NCI-H1092 (cell line): ENCODE results near the gene HEXIM2.

Source experiments
- DNase-seq: peaks from one replicate; lab custom pipeline; 2025; lab: John Stamatoyannopoulos, UW

Gene HEXIM2

DNA sequence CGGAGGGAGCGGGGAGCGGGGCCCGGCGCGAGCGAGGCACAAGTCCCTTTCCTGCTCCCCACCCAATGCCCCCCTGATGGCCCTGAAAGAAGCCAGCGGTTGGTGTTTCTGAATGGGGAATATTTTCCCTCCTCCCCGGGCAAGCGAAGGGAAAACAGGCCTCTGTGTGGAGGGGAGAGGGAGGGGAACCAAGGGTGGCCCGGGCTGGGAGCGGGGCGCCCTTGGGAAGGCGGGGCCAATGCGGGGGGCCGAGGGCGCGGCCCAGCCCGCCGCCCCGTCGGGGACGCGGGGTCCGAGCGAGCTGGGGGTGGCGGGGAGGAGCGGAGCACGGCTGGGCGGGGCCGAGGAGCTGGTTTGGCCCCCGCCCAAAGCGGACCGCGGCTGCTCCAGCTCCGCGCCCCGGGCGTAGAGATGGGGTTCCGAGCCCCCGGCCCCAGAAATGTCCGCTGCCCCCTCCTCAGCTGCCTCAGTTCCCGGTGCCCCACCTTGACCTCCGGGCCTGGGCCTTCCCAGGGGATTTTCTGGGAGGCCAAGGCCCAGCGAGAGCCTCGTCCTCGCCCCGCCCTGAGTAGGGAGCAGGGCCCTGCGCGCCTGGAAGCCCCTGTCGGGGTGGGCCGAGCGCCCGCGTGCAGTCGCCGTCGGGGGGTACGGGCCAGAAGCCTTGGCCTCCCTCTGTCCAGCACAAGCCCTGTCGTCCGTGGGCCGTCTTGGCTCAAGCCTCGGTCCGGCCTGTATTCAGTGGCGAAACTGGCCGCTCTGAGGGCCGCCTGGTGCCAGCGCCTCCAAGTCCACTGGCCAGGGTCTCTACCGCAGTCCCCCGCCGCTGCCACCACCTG, 17.3 kb upstream of the HEXIM2 start:
- DNase-seq: no peak

DNA sequence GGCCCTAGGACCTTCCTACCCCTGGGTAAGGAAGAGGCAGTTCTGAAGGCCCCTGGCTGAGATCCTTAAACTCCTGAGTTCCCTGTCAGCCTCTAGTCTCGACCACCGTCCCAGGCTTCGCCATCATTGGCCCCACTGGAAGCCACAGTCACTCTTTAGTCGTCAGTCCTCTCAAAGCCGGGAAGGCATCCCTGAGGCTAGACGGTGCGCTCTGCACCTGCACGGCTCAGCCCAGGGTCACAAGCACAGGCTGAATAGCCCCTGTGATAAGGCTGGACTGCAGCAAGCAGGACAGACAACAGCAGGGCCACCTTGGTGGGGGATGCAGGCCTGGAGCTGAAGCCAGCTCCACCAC, 16.7 kb upstream of the HEXIM2 start:
- DNase-seq: no peak

DNA sequence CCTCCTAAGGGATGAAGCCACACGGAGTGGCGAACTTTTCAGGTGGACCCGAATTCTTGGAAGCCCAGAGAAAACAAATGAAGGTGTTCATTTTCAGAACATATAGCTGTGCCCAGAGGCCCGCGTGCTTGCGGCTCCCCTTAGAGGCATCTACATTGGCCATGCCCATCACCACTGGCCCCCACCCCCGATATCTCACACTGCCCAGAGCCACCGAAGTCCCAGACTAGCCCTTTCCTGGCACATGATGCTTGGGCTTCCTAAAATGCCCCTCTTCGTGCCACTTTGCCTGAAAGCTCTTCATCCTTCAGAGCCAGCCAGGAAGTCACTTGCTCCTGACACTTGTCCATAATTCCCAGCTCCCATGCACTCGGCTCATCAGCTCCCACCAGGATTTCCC, 15.5 kb upstream of the HEXIM2 start:
- no peak for DNase-seq

DNA sequence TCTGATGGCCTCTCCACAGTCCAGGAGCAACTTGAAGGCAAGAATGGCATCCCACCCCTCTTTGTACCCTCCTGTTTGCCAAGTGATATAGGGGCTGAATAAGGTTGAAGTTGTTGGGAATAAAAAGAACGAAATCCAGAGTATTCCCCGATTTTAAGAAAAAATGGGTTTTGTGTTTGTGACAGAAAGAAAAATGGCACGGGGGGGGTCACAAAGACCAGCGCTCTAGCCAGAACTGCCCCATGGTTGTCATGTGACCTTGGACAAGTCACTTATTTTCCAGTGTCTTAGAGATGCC, 15.1 kb upstream of the HEXIM2 start:
- DNase-seq: no peak

DNA sequence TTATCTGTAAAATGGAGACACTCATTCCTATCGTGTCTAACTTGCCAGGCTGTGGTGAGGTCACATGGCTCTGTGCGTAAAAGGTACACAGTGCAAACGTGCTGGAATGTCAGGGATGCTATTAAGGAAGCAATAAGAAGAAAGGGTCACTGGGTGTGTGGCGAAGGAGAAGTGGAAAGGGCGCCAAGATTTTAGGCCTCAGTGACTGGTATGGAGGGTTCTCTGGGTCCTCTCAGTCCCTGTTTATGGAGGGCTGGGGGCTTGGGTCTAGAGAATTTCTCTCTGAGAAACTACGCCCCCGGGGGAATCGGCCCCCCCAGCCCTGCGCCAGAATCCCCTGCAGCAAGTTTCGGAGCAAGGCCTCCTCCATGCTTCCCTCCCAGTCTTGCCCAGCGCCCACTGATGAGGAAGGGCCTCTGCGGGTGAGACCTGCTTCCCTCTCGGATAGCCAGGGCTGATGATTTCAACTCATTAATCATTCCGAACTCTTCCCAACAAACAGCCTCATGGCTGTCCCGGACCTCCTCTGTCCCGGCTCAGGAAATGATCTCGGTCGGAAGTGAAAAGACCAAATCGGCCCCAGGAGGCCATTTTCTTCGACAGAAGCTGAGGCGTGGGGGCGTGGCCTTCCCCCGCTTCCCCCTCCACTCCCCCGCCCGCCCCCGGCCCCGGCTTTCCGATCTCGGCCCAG, 14.6 kb upstream of the HEXIM2 start:
- peak; percentile 69 for DNase-seq

DNA sequence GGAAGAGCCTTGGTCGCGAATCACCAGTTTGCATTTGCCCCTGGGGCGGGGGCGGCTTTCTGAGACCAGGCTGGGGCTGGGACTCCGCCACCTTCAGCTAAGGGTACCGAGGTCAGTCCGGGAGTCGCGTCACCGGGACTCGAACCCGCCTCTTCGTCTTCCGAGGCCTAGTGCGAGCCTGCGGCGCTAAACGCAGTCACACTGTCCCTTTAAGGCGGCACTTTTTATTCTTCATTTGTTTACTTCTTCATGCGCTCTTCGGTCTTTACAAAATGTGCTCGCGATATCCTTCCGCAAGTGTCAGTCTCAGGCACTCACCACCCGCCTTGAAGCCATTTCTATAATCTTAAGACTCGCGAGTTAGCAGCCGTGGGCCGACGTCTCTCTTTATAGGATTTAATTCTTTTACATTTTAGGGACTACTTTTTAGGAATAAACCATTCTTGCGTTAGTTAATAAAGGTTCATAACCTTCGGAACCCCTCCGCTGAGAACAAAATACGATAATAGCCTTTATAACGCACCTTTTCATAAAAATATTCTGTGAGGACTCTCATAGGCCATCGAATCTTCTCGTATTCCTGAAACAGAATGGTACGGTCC, 14.0 kb upstream of the HEXIM2 start:
- peak; percentile 83 for DNase-seq

DNA sequence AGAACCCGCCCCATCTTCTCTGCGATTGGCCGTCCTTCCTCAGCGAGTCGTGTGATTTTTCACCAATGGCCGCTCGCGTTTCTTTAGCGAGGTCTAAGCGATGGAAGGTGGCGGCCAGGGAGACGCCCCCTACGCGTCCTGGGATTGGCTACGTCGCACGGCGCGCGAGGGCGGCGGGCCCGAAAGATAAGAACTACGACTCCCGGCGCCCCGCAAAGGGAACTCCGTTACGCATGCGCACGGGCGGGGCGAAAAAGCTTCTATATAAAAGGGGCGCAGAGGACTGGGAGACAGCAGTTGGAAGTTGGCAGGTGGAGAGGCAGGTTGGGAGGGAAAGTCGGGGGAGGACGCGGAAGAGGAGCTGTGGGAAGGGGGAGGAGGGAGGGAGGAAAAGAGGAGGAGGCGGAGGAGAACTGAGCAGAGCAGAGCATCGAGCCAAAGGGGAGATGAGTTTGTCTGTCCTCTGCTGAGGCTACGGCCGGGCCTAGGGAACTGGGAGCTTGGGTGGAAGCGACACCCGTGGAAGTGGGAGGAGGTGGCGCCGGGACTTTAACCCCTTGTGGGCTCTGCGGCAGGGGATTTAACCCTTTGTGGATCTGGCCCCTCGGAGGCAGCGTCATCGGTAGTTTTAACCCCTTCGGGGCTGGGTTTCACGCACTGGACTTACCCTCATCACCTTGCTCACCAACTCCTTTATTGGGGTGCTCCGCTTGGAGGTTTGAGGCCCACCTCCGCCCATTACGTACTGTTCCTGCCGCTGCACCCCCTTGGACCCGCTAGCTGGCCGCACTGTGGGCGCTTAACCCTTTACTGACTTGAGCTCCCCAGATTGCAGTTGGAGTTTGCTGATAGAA, 13.3 kb upstream of the HEXIM2 start, which contains the start of gene HEXIM1:
Gene HEXIM1 (plus strand): TSS at position 293 of the 854 bp plus-strand sequence. CDS start 716 bp downstream, outside the sequence.
- peak; percentile 99 for DNase-seq

DNA sequence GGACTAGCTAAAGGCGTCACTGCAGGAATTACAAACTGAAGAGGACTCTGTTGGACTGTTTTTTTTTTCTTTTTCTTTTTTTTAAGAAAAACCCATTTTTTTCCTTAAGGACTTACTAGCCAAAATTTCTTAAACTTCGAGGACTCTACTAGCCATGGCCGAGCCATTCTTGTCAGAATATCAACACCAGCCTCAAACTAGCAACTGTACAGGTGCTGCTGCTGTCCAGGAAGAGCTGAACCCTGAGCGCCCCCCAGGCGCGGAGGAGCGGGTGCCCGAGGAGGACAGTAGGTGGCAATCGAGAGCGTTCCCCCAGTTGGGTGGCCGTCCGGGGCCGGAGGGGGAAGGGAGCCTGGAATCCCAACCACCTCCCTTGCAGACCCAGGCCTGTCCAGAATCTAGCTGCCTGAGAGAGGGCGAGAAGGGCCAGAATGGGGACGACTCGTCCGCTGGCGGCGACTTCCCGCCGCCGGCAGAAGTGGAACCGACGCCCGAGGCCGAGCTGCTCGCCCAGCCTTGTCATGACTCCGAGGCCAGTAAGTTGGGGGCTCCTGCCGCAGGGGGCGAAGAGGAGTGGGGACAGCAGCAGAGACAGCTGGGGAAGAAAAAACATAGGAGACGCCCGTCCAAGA, 12.5 kb upstream of the HEXIM2 start:
- DNase-seq: peak; percentile 66

DNA sequence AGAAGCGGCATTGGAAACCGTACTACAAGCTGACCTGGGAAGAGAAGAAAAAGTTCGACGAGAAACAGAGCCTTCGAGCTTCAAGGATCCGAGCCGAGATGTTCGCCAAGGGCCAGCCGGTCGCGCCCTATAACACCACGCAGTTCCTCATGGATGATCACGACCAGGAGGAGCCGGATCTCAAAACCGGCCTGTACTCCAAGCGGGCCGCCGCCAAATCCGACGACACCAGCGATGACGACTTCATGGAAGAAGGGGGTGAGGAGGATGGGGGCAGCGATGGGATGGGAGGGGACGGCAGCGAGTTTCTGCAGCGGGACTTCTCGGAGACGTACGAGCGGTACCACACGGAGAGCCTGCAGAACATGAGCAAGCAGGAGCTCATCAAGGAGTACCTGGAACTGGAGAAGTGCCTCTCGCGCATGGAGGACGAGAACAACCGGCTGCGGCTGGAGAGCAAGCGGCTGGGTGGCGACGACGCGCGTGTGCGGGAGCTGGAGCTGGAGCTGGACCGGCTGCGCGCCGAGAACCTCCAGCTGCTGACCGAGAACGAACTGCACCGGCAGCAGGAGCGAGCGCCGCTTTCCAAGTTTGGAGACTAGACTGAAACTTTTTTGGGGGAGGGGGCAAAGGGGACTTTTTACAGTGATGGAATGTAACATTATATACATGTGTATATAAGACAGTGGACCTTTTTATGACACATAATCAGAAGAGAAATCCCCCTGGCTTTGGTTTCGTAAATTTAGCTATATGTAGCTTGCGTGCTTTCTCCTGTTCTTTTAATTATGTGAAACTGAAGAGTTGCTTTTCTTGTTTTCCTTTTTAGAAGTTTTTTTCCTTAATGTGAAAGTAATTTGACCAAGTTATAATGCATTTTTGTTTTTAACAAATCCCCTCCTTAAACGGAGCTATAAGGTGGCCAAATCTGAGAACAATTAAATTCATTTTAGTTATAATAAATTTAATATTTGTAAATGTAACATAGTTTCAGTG, 11.7 kb upstream of the HEXIM2 start:
- no peak for DNase-seq

DNA sequence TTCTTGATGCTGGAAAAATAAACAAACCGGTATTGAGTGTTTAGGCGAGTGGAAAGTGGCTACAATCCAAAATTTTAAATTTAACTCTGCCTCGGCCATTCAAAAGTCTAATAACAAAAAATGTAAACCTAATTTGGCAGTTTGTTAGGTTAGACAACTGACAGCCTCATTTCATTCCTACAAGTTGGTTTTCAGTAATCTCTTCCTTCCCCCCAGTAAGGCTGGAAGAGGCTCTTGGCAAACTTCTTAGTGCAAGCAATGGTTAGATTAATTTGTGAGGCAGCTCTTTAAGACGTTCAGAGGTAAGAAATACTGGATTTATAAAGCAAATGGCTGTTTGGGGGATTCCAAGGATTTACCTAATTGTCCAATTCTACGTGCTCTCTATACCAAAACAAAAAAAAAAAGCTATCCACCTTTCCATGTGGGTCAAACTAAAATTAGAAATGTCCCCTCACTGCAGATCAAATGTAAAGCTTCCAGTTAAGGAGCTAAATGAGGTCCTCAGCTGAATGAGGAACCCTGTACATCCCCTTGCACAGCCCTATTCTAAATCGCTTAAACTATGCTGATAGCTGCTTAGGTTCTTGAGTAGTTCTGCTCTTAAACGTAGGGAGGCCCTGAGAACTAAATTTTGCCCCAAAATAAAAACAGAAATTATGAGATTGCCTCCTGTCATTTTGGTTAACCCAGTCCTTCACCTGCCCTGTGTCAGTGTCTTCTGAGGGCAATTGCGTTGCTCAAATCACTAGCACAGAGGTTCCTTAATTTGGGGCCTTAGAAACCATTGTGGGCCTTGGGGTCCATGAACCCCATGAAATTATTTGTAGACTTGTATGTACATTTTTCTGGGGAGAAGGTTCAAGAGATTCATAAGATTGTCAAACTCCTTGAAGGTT, 10.5 kb upstream of the HEXIM2 start:
- no peak for DNase-seq

DNA sequence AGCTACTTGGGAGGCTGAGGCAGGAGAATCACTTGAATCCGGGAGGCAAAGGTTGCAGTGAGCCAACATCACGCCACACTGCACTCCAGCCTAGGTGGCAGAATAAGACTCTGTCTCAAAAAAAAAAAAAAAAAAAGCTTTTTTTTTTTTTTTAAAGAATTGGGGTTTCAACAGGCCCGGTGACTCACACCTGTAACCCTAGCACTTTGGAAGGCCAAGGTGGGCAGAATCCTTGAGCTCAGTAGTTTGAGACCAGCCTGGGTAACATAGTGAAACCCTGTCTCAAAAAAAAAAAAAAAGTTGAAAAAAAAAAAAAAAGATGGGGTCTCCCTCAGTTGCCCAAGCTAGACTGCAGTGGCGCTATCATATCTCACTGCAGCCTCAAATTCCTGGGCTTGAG, 6.6 kb upstream of the HEXIM2 start:
- DNase-seq: no peak

DNA sequence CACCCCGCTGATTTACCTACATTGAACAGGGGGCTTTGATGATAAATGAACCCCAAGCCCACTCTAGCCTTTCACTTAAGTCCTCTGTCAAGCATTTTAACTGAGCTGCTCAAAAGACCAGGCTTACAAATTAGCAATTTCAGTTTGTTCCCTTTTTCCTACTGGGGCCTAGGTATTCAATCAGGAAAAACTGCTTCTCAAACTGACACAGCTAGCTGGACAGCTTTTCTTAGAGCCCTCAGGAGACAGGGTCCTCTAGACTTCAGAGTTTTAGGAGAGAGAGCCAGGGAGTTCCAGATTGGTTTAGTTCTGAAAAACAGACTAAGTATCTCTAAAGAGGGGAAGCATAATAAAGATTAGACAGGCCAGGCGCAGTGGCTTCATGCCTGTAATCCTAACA, 6.2 kb upstream of the HEXIM2 start:
- no peak for DNase-seq

DNA sequence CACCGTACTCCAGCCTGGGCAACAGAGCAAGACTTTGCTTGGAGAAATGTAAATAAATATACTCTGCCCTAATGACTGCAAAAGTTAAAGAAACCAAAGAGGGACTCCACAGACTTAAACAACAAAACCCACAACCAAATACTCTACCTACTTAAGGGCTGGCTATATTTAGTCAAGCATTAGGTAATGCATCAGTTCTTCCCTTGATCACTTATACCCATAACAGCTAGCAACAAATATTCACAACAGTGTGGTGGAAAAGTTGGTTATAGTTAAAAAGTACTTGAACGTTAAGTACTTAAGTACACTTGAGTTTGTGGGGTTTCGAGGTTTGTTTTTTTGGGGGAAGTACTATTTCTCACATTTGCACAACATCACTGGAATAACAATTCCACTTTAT, 5.4 kb upstream of the HEXIM2 start:
- DNase-seq: no peak

DNA sequence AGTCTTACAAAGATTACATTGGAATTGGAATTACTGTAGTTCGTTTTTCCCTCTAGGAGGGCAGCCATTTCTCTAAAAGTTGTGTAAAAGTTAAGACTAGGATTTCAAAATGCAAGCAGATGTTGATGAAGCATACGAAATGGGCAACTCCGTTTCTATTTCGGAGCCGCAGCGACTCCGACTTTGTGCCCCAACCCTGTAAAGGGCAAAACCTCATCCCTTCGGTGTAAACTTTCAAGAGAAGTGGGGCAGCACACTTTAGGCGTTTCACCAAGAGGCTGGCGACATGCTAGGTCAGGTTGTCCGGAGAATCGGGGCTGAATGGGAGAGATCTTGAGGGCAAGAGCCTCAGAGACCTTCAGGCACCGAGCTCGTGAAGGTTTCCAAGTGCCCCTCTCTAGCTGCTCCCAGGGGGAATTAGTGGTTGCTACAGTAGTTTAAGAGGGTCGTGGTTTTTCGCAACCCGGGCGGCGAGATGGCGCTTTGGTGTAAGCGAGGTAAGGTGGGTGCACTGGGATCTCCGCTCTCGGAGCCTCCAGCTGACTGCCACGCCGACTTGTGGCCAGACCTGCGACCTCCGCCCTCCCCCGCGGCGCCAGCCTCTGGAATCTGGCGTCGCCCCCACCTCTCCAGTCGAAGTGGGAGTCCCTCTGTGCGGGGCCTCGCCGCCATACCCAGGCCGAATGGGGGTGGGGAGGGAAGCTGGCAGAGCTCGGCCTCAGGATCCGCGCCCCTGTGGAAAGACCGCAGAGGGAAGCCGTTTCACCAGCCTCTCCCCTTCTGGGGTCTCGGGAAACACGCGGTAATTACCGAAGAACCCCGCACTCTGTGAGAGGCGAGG, 1.0 kb upstream of the HEXIM2 start:
- peak; percentile 57 for DNase-seq

DNA sequence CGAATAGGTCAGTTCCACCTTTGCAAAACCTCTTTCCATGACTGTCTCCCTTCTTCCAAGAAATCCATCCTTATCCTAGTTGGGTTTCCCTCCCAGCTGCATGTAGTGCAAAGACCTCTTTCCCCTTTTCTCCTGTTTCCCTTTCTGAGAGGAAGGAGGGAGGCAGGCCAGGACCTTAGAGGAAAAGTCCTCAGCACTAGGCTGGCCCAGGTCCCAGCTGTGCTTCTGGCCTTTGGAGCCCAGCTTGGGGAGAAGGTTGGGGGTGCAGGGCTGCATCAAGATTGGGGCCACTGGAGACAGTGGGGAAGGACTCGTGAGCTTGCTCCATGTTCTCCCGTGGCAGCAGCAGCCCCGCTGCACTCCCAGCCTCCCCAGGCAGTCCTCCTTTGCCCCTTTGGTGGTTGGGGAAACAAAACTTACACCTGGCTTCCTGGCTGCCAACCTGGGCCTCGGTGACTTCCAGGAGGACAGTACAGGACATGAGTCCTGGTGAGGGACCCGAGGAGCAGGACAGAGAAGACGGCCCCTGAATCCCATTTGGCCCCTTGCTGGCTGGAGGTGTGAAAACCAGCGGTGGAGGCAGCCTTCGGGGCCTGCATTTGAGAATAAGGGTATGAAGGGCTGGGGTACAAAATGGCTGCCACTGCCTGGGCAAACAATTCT, 481 bp downstream of the HEXIM2 start:
- no peak for DNase-seq

DNA sequence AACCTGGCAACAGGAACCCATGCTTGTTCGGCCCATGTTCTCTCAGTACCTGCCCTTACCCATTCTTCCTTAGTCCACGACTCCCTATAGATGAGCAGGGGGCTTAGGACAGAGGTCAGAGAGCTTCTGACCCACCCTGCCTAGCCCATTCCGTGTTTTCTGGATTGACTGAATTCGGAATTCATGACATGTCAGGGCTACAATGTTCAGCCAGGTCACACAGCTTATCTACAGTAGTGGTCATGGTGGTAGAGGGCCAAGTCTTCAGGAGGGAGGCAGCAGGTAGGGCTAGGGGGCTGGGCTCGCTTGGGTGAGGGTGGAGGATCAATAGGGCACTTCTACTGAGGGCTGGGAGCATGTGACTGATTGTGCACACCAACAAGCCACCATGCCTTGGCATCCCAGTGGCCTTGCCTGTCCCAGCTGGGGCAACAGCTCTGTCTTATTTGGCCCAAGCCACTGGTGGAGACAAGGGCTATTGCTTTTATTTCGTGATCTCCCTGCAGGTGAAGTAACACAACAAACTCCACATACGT, 3.1 kb downstream of the HEXIM2 start:
- no peak for DNase-seq

DNA sequence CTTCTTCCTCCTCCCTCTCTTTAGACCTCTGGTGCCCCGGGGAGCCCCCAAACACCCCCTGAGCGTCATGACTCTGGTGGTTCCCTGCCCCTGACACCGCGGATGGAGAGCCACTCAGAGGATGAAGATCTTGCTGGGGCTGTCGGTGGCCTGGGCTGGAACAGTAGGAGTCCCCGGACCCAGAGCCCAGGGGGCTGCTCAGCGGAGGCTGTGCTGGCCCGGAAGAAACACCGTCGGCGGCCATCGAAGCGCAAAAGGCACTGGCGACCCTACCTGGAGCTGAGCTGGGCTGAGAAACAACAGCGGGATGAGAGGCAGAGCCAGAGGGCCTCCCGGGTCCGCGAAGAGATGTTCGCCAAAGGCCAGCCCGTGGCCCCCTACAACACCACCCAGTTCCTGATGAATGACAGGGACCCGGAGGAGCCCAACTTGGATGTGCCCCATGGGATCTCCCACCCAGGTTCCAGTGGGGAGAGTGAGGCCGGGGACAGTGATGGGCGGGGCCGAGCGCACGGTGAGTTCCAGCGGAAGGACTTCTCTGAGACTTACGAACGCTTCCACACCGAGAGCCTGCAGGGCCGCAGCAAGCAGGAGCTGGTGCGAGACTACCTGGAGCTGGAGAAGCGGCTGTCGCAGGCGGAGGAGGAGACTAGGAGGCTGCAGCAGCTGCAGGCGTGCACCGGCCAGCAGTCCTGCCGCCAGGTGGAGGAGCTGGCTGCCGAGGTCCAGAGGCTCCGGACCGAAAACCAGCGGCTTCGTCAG, 7.5 kb downstream of the HEXIM2 start:
- DNase-seq: no peak
